Activated CD8-positive, alpha-beta memory T cell treated with anti-CD3 and anti-CD28 coated beads, Interleukin-2, amount 50 U/mL, for 1 hour (primary cell): Measurements from ENCODE around the gene PDIA3.
A peak's percentile ranks its signal among the peaks of the same experiment; 100 is the strongest.
"Not testable (repeated sequence)": the region's sequence is repeated elsewhere in the genome, so short reads cannot be mapped to it uniquely, and the experiment has no call there.

Source experiments
- DNase-seq: peaks from one replicate; pipeline ENCODE4 v3.0.0-alpha.2; 2020; ENCODE audit errors: extremely low read depth

PDIA3 gene

DNA sequence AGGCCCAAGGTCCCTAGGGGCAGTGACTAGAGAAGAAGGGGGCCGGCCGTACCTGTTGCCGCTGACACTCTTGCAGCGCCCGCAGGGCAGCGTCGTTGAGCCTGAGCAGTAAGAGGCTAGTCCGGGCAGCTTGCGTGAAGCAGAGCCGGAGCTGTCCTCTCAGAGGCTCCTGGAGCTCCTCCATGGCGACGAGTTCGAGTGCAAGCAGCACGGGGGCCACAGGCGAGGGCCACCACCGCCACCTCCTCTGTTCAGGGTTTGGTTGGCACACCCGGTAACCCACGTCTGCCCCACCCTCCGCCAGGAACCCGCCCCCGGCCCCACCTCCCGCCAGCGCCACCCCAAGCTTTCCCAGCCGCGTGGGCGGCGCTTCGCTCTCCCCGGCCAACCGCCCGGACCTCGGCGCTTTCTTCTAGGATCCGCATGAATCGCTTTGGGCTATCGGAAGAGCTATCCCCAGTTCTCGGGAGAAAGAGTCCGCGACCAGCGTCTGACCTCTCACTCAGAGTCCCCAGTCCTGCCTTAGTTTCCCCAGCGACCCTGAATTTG is 30.6 kb downstream of the PDIA3 start, which contains the start of gene ELL3:
TSS of gene ELL3 (minus strand) at position 249 of the 549 bp plus-strand sequence. CDS start at position 184, 65 bp downstream.
- DNase-seq: peak; percentile 33

DNA sequence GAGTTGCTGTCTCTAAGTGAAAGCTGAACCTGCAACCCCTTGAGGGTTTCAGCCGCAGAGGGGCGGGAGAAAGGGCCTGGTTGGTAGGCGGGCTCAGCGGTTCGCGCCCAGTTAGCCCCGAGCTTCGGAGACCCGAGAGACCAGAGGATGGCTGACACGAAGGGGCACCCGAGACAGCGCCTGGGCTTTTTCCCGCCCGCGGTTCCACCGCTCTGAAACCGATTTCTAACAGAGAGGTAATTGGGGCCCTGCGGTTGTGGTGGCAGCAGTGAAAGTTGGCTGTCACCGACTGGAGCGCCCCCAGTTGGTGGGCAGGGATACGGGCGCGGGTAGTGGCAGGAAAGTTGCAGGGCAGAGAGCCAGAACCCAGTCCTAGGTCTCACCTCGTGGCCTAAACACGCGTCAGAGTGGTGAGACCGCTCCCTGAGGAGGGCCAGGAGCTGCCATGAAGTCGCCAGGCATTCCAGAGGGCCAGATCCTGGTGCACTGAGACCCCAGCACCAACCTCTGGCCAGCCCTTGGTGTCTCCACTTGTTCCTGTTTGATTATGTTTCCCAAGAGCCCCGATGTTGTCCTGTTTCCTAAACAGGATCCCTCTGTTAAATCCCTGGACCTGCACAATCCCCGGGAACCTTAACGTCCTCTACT is 31.2 kb downstream of the PDIA3 start:
- DNase-seq: peak; percentile 43

DNA sequence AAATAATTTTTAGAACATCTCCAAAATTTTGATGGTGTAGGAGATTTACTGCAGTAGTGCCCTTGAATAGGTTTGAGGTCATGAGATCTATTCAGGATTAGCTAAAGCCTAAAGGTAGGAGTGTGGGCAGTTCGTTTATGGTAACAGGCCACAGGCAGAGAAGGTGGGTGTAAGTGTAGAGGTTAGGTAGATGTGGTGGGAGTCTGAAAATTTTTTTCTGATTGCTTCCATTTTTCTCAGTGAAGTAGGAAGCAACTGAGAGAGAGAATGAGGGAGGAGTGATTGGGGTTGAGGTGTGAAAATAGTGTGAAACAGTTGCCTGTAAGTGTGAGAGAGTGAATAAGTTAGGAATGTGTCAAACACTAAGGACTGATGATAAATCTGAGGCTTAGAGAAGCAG is 32.8 kb downstream of the PDIA3 start:
- no peak for DNase-seq

DNA sequence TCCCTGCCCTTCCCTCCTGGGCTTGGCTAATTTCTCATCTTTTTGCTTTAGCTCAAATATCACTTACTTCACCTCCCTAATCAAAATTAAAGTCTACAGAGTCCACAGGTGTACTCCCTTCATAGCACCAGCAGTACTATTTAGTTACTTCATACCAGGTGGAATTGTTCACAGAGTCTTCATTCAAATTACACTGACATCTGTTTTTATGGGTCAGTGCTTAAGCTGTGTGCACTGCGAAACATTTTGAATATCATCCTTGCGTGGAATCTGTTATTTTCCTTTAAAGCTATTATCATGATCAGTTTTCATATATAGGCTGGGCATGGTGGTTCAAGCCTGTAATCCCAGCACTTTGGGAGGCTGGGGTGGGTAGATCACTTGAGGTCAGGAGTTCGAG is 43.2 kb downstream of the PDIA3 start:
- DNase-seq: no peak

DNA sequence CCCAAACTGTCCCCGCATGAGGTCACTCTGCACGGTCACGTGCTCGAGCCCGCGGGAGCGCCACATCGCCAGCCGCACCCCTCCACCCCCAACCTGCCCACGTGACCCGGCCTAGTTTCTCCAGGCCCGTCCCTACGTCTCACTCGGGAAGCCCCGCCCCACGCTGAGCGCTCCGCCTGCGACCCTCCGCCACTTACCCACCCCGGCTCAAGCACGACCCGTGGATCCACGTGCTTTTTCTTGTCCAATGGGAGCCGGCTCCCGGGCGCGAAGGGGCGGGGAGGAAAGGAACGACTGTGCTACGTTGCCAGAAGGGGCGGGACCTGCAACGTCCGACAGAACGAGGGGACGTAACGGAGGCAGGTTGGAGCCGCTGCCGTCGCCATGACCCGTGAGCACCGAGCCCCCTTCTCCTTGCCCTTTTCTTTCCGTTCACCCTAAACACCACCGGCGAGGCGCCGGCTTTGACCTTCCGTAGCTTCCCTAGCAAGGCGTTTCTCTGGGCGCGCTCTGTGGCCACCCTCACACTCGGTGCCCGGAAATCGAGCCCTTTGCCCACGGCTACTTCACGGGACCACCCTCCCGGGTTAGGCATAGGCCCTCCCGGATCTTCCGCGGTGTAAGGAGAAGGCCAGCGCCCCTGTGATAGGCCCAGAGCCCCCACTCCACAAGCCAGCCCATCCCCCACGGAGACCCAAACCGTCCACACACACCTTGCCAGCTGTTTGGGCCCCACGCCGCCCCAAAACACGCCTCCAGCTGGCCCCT is 45.9 kb downstream of the PDIA3 start, which contains the start of gene SERF2:
TSS of gene SERF2 (plus strand) at position 328 of the 768 bp plus-strand sequence. CDS start at position 385, 57 bp downstream.
- DNase-seq: peak; percentile 98

DNA sequence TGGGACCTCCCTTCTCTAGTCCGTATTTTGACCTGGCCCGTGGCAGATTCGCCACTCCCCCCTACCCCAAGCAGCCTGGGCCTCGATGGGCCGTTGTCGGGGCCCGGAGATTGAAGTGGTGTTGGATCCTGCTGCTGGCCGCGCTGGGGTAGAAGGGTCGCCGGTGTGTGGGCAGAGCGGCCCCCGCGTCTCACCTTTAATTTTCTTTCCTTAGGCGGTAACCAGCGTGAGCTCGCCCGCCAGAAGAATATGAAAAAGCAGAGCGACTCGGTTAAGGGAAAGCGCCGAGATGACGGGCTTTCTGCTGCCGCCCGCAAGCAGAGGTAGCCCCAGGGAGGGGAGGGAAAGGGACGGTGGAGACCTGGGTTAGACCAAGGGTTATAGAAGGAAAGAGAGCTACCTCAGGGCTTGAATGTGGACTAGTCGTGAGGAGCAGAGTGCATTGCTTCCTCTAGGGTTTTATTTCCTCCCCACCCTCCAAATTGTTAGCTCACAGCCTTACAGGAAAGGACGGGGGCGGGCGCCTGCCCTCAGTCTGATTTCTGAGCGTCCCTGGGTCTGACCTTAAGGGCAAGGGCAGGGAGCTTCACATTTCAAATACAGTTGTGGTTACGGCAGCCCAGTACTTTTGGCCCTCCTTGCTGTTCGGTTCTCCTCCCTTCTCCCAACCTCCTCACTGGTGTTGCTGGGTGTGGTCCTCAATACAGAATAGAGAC is 46.7 kb downstream of the PDIA3 start:
- no peak for DNase-seq

DNA sequence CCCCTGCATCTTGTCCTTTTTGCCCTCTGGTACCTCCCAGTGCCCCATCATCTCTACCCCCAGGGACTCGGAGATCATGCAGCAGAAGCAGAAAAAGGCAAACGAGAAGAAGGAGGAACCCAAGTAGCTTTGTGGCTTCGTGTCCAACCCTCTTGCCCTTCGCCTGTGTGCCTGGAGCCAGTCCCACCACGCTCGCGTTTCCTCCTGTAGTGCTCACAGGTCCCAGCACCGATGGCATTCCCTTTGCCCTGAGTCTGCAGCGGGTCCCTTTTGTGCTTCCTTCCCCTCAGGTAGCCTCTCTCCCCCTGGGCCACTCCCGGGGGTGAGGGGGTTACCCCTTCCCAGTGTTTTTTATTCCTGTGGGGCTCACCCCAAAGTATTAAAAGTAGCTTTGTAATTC is 47.4 kb downstream of the PDIA3 start:
- DNase-seq: no peak

DNA sequence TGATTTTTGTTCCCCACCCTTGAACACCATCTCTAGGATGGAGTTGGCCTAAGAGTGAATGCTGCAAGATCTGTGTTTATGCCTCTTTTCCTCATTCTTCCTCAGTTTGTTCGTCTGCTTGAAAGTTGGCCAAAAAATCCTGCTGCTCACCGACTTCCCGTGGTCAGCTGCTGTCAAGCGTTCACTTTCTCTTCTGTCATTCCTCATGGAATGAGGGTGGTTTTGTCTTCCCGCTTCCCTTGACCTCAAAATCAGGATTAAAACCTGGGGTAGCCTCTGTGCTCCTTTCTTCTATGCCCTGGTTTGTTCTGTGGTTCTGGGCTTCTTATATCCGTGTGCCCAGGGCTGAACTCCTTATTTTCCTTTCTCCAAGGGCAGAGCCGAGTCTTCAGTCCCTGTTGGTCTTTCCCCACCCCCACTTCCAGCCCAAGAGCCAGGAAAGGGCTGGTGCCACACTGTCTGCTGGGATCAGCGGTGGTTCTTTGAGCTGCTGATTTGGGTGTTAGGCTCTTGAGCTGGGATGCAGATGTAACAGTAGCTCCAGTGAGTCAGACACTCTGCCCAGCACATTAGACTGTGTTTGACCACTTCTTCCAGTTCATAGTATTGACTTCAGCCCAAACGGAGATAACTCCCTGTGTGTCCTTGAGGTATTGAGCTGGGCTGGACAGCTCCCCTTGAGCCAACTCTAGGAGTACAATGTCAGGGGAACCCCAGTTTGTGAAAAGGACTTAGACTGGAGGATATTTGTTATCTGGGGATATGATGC is 48.2 kb downstream of the PDIA3 start:
- no peak for DNase-seq

DNA sequence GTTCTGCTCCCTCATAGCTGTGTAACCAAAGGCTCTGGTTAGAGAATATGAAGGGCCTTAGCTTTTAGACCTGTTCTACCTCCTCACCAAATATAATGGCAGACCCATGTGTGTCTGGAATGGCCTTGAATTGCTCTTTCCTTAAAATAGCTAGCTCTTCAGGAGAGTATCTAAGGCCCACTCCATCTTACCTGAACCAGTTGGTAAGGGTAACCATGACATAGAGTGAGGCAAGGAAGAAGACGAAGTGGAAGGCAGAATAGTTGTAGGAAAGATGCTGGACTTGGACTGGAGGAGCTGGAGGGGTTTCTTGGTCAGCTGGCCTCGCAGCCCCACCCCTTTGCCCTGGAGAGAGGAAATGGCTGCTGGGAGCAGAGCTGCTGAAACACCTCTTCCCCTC is 49.0 kb downstream of the PDIA3 start:
- no peak for DNase-seq

DNA sequence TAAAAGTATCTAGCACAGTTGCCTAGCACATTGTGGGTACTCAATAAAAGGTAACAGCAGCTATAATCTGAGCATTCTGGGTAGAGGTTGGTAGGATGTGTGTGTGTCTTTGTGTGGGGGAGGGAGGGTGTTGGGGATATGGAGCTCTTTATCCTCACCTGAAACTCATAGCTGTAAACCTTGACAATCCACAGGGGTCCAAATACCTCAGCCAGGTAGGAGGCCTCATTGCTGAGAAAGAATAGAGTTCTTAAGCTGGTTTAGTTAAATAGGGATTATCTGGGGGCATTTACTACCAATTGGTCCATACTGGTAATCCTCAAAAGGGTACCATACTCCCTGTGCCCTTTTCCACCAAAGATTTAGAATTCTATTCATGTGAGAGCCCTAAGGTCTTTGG is 49.8 kb downstream of the PDIA3 start:
- DNase-seq: no peak

DNA sequence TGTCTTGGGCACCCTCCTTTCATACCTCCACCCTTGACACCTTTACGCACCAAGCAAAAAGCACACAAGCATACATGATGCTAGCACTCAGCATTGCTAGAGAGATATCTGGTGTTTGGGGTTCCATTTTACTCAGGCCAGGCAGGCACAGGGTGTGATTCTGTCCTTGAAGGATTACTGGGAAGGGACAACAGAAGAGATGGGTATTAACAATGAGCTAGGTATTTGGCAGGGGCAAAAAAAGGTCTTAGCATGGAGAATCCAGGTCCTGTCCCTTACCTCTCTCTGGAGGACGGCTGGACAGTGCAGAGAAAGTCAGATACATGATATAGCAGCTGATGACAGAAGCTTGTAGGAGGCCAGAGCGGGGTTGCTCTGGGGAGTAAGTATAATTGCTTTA is 50.3 kb downstream of the PDIA3 start:
- DNase-seq: no peak

DNA sequence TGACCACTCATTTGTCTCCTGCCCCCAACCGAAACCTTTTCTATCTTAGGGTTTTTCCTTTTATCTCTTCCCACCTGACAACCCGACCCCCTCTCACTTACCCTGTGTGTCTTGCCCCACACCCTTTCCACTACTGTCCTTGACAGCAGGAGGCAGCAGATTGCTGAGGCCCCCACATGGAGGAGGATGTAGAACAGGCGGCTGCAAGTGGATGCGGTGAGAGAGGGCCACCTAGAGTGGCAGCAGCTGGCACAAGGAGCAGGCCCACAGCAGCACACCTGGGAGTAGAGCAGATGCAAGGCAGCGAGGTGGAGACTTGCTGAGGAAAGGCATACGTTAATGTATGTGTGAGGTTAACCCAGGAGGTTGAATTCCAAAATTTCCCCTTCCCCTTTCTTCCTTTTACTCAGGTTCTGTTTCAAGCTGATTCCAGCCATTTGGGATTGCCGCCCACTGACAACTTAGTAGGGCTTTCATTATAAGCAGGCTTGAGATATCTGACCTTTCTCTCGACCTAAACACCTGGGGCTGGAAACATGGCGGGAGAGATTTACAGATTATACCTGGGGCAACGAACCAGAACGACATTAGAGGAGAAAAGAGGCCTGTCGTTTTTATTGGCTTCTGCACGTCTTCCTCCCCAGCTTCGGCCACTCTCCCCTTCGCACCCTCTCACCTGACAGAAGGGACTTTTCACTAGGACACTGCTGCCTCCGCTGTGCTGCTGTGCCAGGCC is 53.1 kb downstream of the PDIA3 start:
- no peak for DNase-seq

DNA sequence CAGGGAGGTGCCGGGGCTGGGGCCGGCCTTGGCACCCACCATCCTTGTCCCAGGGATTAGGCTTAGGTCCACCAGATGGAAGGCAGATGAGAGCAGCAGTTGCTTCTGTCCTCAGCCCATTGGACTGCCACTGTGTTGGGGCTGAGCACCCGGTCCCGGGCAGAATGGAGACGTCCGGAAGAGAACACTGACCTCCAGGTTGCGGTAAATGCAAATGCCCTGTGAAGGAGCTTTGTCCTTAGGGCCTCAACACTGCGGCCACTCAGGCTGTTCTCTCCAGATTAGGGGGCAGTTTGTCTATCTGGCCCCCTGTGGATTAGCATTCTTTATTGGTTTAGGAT is 53.7 kb downstream of the PDIA3 start, which contains the start of gene SERINC4:
TSS of gene SERINC4 (minus strand) at position 276 of the 341 bp plus-strand sequence. CDS start at position 42, 234 bp downstream.
- no peak for DNase-seq

DNA sequence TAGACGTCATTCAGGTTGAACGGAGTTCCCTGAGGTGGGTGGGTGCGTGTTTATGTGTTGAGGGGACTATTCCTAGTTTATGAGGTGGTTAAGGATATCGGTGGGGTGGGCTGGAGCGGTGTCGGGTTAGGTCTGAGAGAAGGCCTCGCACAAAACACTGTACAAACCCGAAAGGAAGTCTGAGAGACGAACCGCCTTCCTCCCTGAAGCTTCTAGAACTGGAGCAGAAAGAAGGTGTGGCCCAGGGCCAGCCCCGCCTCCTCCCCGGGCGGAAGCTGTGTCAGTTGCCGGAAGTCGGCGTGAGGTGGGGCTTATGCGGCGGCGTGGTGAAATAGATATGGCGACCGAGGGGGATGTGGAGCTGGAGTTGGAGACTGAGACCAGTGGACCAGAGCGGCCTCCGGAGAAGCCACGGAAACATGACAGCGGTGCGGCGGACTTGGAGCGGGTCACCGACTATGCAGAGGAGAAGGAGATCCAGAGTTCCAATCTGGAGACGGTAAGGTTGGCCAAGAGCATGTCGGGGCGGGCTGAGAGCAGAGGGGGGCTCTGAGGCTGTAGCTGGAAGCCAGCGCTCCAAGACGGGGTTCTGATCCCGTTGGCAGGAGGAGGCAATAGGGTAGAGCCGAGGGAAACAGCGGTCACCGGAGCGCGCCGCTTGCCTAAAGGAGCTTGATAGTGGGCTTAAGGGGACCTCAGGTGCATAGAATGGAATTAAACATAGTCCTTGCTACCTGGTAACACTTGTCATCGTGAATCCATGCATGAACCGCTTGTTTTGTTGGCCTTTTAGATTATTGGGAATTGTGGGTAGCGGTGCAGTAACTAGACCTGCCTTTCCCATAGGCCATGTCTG is 54.3 kb downstream of the PDIA3 start, which contains the start of gene HYPK:
TSS of gene HYPK (plus strand) at position 314 of the 856 bp plus-strand sequence. CDS start at position 338, 24 bp downstream.
- DNase-seq: peak; percentile 68

DNA sequence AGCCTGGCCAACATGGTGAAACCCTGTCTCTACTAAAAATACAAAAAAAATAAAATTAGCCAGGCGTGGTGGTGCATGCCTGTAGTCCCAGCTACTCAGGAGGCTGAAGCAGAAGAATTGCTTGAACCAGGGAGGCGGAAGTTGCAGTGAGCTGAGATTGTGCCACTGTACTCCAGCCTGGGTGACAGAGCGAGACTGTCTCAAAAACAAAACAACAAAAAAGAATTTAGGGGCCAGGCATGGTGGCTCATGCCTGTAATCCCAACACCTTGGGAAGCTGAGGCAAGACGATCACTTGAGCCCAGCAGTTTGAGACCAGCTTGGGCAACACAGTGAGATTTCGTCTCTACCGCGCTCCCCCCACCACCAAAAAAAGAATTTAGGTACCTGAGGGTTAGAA is 56.4 kb downstream of the PDIA3 start:
- not testable (repeated sequence) for DNase-seq

DNA sequence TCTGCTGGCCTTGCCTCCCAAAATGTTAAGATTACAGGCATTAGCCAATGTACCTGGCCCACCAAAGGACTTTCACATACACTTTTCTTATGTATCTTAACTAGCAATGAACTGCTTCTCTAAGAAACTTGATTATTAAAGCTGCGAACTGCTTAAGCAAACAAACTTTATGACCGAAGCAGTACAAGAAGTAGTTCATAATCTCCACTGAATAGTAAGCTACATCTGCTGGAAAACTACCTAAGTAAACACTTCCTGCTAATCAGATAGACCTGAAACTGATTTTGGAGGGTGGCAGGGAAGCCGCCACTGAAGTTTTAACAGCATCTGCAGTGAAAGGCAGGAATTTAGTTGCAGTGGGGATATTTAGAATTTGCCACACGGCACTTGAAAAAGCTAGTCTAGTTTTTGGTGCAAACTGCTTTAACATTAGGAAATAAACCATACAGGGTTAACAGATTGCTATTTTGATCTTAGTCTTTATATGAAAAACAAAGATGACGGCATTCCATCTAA is 62.3 kb downstream of the PDIA3 start:
- no peak for DNase-seq

DNA sequence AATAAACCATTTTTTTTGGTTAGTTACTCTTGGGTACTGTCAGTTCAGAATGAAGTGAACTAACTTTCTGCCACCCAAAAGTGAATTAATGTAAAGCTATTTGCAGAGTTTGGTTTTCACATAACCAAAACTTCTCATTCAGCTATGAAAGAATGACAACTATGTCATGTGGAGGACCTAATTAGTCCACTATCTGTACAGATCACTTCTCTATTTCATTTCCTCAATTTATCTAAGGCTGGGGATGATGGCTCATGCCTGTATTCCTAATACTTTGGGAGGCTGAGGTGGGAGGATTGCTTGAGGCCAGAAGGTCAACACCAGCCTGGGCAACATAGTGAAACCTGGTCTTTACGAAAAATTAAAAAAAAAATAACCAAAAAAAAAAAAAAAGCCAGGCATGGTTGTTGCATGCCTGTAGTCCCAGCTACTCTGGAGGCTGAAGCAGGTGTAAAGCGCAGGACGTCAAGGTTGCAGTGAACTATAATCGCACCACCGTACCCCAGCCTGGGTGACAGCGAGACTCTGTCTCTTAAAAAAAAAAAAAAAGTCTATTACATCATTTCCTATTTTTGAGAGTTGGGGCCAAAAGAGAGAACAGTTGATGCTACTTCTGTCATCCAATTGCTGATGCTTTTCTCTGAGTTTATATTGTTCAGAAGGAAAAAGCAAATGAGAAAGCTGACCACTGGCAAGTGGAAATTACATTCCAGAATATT is 62.9 kb downstream of the PDIA3 start:
- no peak for DNase-seq

DNA sequence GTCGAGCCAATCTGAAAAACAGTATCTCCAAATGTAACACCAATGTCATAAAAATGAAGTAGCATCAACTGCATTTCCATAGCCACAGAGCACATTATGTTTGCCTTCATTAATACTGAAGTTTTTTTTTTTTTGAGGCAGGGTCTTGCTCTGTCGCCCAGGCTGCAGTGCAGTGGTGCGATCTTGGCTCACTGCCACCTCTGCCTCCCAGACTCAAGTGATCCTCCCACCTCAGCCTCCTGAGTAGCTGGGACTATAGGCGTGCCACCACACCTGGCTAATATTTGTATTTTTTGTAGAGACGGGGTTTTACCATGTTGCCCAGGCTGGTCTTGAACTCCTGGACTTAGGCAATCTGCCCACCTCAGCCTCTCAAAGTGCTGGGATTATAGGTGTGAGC is 68.8 kb downstream of the PDIA3 start:
- DNase-seq: not testable (repeated sequence)

DNA sequence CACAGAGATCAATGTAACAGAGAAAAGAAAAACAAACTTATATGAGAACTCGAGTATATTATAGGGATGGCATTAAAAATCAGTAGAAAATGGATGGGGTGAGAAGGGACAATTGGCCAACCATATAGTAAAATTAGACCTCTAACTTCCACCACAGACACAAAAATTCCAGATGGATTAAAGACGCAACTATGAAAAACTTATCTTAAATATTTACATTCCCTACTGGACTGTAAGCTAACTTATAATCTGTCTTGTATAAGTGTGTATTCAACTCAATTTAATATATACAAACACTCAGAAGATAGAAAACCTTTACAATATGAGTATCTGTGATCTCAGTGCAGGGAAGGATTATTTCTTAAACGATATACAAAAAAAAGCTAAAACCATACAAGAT is 75.3 kb downstream of the PDIA3 start:
- no peak for DNase-seq
